ENCODE data around the gene RPL10.
"Not testable (repeated sequence)": the region's sequence is repeated elsewhere in the genome, so short reads cannot be mapped to it uniquely, and the experiment has no call there.

The RPL10 gene

DNA sequence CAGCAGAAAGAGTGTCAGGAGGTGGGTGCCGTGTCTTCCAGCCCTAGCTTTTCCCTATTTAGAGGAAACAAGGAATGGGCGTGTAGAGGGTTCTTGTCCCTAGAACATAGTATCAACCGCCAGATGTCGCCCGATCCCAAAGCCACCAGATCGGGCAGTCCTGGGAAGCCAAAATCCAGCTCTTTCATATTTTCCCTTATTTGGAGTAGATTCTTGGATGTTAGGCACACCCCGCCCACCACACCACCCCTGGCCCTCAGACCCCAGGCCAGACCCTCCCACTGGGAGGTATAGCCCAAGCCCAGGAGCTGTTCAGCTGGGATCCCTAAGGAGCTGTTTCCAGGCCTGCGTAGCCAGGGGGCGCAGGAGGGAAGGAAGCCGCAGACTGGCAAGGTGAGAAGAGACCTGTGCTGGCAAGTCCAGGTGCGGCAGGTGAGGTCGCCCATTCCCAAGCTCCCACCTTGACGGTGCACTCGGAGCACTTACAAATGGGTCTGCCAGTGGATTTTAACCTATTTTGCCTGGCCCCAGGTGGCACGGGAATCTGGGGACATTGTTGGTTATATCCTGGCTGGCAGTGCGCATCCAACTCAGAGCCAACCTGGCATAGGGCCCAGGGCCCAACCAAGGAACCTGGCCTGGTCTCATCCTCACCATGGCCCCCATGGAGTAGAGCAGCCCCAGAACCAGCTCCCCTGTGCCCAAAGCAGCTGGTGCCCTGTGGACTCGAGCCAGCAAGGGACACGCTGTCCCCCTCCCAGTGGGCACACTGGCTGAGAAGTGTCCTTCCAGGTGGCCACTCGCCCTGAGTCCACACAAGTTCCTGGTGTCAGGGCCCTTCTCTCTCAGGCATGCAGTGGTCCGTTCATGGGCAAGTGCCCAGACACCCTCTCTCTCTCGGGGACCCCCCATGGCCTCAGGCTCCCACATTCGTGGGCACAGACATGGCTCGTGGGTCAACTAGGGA, 24.6 kb upstream of the RPL10 start:
- DNase-seq, result peak in 40 of 42 donors; percentile 43 to 85 (median 64)

DNA sequence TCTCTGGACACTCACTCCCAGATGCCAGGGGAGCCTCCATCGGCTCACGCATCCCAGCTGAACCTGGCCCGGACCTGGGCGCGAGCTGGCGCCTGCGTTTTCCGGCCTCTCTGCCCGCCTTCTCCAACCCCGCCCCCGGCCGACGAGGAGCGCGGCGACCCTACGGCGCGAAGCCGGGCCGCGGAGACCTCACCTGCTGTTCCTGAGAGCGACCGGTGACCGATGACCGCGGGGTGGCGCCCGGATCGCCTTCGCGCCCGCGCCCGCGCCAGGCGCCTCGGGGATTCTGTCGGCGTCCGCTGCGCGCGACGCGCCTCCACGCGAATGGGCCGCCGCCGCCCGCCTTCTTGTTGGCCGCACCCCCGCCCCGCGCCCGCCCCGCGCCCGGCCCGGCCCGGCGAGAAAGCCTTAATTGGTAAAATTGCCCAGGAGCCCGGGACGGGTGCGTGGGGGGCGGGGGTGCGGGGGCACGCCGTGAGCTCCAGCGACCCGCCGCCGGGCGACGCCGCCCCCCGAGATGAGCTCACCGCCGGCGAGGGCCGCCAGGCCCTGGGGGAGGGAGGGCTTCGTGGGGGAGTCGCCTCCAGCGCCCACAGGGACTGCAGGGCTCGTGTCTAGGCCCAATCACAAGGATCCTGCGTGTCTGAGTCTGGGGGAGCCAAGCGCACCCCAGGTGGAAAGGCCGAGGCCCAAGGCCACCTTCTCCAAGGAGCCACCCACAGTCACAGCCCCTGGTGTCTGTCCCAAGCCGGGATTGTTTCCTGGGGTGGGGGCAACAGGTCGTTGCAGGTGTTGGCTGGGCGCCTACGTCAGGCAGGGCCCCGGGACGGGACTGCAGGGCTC, 23.6 kb upstream of the RPL10 start, which contains the start of gene FLNA:
Gene FLNA, minus strand, starts transcription at position 322 of the 843 bp plus-strand sequence. CDS start 3,389 bp downstream, outside the sequence.
- intact Hi-C loops (cut with DNase I), result loop anchor here (10.0 kb wide), 1 partner anchor 160 kb away; no protein-coding TSS in a partner anchor
- DNase-seq, result peak in 16 of 42 donors; percentile 11 to 69 (median 40)

More for the DNA sequence above, 24.6 kb upstream of the RPL10 start:
- intact Hi-C loops (cut with DNase I), result loop anchor here (10.0 kb wide), 1 partner anchor 161 kb away; no protein-coding TSS in a partner anchor

DNA sequence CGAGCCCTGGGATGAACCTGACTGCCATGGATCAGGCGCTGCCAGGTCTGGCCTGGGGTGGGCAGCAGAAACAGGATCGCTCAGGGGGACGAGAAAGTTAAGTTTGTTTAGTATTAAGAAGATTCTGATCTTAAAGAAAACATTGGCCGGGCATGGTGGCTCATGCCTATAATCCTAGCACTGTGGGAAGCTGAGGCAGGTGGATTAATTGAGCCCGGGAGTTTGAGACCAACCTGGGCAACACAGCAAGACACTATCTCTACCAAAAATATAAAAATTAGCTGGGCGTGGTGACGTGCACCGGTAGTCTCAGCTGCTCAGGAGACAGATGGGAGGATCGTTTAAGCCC, 23.0 kb upstream of the RPL10 start:
- DNase-seq, result no peak
- intact Hi-C loops (cut with DNase I), result loop anchor here (10.0 kb wide), 1 partner anchor 160 kb away; no protein-coding TSS in a partner anchor

DNA sequence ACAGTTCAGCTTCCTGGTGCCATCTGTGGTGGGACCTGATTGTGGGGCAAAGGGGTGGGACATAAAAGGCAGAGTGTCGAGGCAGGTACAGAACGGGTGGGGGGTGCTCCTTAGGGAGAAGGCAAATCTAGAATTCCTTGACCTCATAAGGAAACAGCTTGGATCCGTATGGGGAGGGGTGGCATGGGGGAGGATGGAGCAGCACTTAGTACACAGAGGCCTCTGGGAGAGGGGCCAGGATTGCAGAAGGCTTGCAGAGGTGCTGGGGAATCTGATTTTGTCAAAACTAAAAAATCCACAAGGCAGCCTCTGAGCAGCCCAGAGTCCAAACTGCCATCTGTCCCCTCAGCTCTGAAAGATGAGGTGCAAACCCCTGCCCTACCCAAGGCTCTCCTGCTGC, 21.4 kb upstream of the RPL10 start:
- intact Hi-C loops (cut with DNase I), result loop anchor here (10.0 kb wide), 1 partner anchor 158 kb away; no protein-coding TSS in a partner anchor
- no peak for DNase-seq

GRCh38 chrX:154378059-154378798, 19.9 kb upstream of the RPL10 start:
- intact Hi-C loops (cut with DNase I), result loop anchor here (10.0 kb wide), 1 partner anchor 157 kb away; no protein-coding TSS in a partner anchor
- peak in 36 of 42 donors; percentile 22 to 94 (median 53) for DNase-seq

GRCh38 chrX:154378799-154379568, 19.2 kb upstream of the RPL10 start, which contains the start of gene EMD:
Gene EMD (plus strand): TSS chrX:154379295. CDS start chrX:154379485, 190 bp downstream.
- DNase-seq, result peak; percentile 92 to 99 (median 96)
- intact Hi-C loops (cut with DNase I), result loop anchor here (10.0 kb wide), 1 partner anchor 156 kb away; no protein-coding TSS in a partner anchor

GRCh38 chrX:154379569-154379951, 18.6 kb upstream of the RPL10 start:
- intact Hi-C loops (cut with DNase I), result loop anchor here (10.0 kb wide), 1 partner anchor 155 kb away; no protein-coding TSS in a partner anchor
- DNase-seq, result no peak

DNA sequence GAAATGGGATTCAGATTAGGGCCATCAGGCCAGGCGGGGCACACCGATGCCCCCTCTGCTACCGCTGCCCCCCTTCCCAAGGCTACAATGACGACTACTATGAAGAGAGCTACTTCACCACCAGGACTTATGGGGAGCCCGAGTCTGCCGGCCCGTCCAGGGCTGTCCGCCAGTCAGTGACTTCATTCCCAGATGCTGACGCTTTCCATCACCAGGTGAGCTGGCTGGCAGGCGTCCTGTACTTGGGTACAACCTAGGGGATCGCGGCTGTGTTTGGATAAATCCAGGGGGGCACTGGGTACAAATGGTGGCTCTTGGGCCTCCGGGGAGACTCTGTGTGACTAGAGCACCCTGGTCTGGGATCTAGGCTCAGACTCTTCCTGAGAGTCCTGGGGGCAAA, 18.0 kb upstream of the RPL10 start:
- intact Hi-C loops (cut with DNase I), result no loop called here
- no peak for DNase-seq

DNA sequence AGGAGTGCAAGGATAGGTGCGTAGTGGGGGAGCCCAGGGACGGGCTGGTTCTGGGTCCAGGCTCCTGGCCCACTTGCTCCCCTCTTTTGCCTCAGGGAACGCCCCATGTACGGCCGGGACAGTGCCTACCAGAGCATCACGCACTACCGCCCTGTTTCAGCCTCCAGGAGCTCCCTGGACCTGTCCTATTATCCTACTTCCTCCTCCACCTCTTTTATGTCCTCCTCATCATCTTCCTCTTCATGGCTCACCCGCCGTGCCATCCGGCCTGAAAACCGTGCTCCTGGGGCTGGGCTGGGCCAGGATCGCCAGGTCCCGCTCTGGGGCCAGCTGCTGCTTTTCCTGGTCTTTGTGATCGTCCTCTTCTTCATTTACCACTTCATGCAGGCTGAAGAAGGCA, 17.4 kb upstream of the RPL10 start:
- intact Hi-C loops (cut with DNase I), result no loop called here
- DNase-seq, result no peak

- intact Hi-C loops (cut with DNase I), result no loop called here
- no peak for DNase-seq
Observed at GRCh38 chrX:154381271-154381670, 16.9 kb upstream of the RPL10 start.

- intact Hi-C loops (cut with DNase I), result no loop called here
- no peak for DNase-seq
Observed at GRCh38 chrX:154382483-154383069, 15.6 kb upstream of the RPL10 start.

DNA sequence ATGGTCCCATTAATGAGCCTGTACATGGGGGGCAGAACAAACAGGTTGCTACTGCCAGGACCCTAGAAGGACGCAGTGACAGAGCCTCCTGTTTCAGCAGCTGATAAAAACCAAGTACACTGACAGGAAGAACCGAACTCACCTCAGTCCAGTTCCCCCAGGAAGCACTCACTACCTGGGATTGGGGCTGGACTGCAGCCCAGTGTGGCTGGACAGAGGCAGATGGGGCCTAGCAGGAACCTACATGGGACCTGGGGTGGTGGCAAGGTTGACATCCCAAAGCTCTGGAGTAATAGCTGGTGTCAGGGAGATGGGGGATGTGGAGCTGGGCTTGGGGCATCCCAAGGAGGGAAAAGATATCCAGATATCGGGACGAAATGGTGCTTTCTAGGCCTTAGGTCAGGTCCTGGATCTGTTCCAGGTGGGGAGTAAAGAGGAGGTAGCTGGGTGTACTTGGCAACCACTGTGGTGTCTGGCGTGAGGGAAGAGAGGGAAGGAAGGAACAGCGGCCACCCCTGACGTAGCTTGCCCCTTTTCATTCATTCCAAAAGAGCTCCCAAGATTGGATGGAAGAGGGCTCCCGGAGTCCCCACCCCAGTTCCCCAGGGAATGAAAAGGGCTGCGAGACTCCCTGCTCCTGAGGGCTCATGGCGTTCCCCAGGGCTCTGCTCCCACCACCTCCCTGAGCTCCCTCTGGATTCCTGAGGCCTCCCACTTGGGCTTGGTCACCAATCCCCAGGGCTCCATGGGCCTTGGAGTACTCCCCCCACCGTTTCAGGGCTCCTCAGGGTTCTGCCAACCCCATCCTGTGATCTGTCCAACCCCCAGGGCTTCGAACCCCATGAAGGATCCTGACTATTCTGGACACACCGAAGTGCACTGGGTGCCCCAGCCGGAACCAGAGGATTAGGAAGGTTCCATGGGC, 14.6 kb upstream of the RPL10 start:
- no peak for DNase-seq
- intact Hi-C loops (cut with DNase I), result no loop called here

- peak in 4 of 42 donors; percentile 21 to 54 (median 30) for DNase-seq
- intact Hi-C loops (cut with DNase I), result no loop called here
Observed at GRCh38 chrX:154384284-154384892, 13.8 kb upstream of the RPL10 start.

- intact Hi-C loops (cut with DNase I); DNase-seq: not testable (repeated sequence)
Observed at GRCh38 chrX:154388094-154388493, 10.1 kb upstream of the RPL10 start.

DNA sequence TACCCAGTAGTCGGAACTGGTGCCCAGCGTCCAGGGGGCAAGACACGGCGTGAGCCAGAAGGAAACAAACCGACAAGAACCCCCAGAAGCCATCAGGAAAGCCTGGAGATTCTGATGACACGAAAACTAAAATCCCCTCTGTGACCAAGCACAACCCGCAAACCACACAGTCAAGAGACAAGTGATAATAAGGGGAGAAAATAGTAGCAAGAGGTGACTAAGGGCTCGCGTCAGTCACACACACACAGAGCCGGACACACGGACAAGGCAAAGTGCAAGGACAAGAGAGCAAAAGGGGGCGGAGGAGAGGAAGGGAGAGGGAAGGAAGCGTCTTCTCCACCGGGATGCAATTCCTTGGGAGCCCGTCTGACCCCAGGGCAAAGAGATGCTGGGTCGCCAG, 9.5 kb upstream of the RPL10 start:
- DNase-seq; intact Hi-C loops (cut with DNase I): not testable (repeated sequence)

All from head of caudate nucleus (tissue), 42 donors.